Bone marrow (tissue), 2 donors: ENCODE measurements around the gene WDHD1.
"Not testable (repeated sequence)": the region's sequence is repeated elsewhere in the genome, so short reads cannot be mapped to it uniquely, and the experiment has no call there.

Source experiments
- DNase-seq, 2 donors: peaks; one replicate each; lab custom pipeline; 2025; lab: John Stamatoyannopoulos, UW

WDHD1 gene

GRCh38 chr14:54953609-54954008, 73.3 kb downstream of the WDHD1 start:
- DNase-seq: not testable (repeated sequence)

GRCh38 chr14:54952803-54953202, 74.1 kb downstream of the WDHD1 start:
- not testable (repeated sequence) for DNase-seq

DNA sequence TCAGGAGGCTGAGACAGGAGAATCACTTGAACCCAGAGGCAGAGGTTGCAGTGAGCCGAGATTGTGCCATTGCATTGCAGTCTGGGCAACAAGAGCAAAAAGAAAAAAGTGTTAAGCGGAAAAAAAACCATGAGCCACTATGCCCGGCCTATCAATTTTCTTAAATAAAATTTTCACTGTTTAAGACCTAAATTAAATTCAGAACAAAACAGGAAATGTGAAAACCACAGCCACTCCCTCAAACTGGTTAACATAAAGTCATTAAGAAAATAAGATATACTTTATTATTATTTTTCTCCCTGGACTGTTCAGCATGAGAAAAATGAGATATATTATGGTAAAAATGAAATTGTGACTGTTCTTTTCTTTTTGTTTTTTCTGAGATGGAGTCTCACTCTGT, 79.7 kb downstream of the WDHD1 start:
- no peak for DNase-seq

GRCh38 chr14:54946500-54946899, 80.4 kb downstream of the WDHD1 start:
- DNase-seq: no peak

GRCh38 chr14:54944737-54945391, 82.0 kb downstream of the WDHD1 start:
- DNase-seq: no peak

- DNase-seq: no peak
Measured at GRCh38 chr14:54942913-54943312, 84.0 kb downstream of the WDHD1 start.

DNA sequence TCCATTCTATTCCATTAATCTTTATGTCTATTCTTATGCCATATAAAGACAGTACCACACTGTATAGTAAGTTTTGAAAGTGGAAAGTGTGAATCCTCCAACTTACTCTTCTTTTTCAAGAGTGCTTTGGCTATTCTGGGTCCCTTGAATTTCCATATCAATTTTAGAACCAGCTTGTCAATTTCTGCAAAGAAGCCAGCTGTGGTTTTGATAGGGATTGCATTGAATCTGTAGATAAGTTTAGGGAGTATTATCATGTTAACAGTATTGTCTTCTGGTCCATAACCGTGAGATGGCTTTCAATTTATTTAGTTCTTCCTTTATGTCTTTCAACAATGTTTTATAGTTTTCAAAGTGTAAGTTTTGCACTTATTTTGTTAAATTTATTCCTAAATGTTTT, 90.1 kb downstream of the WDHD1 start:
- DNase-seq: no peak

- DNase-seq: no peak
Measured at GRCh38 chr14:54935958-54936357, 90.9 kb downstream of the WDHD1 start.

DNA sequence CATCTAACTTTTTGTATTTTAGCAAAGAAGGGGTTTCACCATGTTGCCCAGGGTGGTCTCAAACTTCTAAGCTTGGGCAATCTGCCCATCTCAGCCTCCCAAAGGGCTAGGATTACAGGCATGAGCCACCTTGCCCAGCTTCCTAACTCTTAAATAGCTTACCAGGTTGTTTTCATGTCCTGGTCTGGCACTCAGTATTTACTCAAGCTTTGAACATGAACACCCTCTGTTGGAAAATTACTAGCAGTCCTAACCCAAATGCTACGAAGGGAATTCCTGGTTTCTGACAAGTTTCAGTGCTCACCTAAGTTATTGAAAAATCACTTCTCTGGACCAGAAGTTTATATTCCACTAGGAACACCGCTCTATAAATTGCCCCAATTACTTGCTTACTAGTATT, 91.8 kb downstream of the WDHD1 start:
- no peak for DNase-seq

DNA sequence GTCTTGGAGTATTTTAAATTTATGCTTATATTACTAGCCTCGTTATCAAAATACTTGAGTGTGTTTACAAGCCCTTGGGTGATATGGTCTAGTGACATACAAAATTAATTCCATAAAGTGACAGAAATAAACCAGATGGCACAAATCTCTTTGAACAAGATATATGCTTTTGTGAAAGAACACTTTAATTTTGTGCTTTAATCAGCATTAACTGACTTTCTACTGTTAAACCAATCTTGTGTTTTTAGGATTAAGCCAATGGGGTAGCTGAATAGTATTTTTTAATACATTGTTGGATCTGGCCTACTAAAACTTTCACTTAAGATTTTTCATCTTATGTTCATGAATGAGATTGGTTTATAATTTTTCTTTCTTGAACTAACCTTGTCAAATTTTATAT, 93.9 kb downstream of the WDHD1 start:
- DNase-seq: no peak

DNA sequence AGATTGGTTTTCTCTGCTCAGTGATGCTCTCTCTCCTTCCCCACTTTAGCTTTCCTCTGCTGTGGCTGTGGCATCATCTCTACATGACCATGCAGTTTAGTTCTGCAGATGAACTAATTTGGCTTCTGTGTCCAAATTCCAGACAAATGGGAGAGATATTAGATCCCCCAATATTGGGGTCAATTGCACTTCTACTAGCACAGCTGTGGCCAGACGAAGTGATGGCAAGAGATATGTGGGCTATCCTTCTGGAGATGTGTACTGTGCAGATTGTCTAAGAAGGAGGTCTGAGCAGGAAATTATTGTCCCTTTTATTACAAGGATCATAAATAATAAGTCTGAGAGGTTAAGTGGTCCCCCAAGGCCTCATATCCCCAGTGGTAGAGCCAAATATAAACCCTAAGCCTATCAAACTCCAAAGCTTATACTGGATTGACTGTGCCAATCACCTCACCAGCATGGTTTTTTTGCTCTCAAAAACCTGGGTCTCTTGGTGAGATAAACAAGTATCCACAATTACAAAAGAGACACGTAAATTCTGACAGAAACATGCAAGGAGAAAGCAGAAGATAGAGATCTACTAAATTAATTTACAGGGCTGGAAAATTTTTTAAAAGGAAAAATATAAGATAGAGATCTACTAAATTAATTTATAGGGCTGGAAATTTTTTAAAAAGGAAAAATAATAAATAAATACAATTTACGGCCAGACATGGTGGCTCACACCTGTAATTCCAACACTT, 95.1 kb downstream of the WDHD1 start:
- DNase-seq: no peak

DNA sequence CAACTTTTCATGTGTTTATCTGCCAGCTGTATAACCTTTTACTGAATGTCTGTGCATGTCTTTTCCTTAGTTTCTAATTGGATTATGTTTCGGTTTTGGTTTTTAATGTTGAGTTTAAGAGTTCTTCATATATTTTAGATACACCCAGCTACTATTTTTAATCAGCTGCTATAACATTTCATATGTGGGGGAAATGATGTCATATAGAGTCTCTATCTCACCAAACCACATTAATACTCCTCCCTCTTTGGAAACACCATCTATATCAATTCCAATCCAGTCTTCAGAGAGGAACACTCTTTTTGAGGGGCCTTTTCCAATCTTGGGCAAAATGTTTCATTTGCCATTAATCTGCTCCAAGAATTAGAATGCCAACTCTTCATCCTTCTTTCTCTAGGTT, 95.8 kb downstream of the WDHD1 start:
- no peak for DNase-seq

DNA sequence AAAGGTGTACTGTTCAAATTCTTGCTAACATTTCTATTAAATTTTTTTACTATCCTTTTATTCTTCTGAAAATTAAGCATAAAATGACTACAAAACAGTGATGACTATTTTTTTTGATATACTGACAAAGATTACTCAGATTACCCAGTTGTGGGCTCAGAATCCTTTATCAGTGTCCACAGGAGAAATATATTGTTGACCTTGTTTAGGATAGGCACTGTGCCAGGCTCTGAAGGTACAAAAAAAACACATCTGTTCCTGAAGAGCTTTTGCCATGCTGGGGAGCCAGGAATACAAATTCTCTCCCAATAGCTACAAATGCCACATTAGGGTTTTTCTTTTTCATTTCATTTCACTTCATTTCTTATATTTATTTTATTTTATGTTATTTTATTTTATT, 97.3 kb downstream of the WDHD1 start:
- no peak for DNase-seq

DNA sequence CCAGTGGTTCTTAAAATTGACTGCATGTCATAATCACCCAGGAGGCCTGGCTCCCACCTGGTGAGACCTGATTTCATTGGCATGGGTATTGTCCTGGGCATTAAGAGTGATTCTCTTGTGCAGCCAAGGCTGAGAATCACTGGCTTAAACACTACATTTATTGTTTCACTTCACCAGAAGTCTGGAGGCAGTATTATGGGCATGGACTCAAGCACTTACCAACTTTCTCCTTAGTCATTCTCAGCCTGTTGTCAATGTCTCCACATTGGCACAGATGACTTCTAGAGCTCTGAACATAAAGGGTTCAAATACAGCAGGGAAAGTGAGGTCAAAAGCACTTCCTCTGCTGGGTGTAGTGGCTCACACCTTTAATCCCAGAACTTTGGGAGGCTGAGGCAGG, 98.7 kb downstream of the WDHD1 start:
- no peak for DNase-seq

DNA sequence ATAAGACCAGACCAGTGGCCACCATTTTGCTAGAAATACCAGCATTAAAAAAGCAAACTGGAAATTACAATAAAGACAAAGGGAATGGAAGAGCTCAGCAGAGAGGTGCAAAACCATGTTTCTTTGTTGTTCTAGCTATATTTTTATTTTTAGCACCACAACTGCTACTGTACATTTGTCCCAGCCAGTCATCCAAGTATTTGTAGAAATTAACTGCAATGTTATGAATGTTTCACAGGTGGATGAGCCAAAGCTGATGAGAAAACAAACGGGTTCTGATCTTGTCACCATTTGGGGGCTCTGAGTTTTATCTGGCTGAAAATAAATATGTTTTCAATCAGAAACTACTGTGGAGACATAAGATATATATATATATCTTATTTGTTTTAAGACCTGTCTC, 99.3 kb downstream of the WDHD1 start:
- no peak for DNase-seq

DNA sequence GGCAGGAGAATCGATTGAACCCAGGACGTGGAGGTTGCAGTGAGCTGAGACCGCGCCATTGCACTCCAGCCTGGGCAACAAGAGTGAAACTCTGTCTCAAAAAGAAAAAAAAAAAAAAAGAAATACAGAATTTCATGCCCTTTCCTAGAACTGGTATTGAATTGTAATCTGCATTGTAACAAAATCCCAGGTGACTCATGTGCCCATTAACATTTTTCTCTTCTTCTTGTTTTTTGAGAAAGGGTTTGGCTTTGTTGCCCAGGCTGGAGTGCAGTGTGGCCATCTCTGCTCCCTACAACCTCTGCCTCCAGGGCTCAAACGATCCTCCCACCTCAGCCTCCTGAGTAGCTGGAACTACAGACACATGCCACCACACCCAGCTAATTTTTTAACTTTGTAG, 100.3 kb downstream of the WDHD1 start:
- not testable (repeated sequence) for DNase-seq

- no peak for DNase-seq
Measured at GRCh38 chr14:54922598-54922997, 104.3 kb downstream of the WDHD1 start.

DNA sequence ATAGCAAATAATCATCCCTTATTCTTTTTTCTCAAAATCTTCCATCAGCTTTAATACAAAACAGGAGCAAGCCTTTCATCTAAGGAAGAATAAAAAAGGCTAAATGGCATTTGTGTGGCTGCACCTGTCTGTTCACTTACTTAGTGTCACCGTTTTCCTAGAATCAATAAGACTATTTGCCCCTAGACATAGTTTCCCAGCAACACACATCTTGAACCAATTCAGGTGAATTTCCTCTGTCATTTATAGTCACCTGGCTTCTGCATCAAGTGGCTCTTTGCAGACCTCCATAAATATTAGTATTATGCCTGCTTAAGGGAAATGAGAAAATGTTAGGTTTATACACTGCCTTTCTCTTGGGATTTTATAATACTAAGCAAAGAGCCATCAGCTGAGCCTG, 106.8 kb downstream of the WDHD1 start:
- DNase-seq: no peak

- no peak for DNase-seq
Measured at GRCh38 chr14:54919330-54919729, 107.6 kb downstream of the WDHD1 start.

- no peak for DNase-seq
Measured at GRCh38 chr14:54918427-54918826, 108.5 kb downstream of the WDHD1 start.

GRCh38 chr14:54916101-54916500, 110.8 kb downstream of the WDHD1 start:
- no peak for DNase-seq

DNA sequence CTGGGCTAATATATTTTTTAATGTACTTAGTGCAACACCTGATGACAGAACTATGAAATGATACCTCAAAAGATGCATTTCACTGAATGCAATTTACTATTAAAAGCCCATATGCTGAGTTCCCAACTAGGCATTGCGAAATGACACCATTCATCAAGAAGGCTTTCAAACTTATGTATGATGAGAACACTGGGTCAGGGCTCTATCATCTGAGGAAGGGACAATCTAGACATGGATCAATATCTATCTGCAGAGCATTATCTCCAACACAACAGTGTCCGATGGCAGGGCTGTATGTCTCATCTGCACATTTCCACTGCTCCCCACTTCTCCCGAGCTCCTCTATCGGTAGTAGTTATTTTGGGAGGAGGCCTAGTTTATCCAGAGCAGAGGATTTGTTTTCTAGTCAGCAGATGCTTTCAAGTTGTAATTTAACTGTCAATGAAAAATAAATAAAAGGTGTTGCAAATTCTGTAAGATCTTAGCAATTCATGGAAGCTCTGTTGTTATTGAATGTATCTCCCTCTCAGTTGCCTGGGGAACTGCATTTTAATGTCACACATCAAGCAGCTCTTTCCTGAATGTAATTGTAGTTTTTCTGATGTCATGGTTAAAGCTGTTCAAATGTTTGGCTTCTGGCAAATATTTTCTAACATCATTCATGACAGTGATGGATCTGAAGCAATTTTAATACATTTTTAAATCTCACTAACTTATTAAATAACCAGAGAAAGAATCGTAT, 116.9 kb downstream of the WDHD1 start:
- DNase-seq: no peak

- not testable (repeated sequence) for DNase-seq
Measured at GRCh38 chr14:54908973-54909372, 117.9 kb downstream of the WDHD1 start.
